A673 (cell line): ENCODE measurements around the gene NKX1-1. TPM values are rescaled to one million over a fixed set of nuclear protein-coding genes. Genes with fewer than 3 reads are reported as not detected.

Experiments used
- Bru-seq: library from RNA; stranded (reverse); fragments of 400-500 nt; gene quantifications from one replicate; lab custom pipeline; 2021; lab: Mats Ljungman, UMichigan
- BruChase-seq, 2 experiments: library from RNA; stranded (reverse); fragments of 400-500 nt; gene quantifications; one replicate each; lab custom pipeline; 2021; lab: Mats Ljungman, UMichigan
- BruUV-seq: library from RNA; stranded (reverse); fragments of 400-500 nt; replicated peaks from 2 replicates; lab custom pipeline; 2021; lab: Mats Ljungman, UMichigan
- CTCF ChIA-PET: fragments of 300-600 bp; sonication (Branson Sonifier 250); formaldehyde crosslinking; loops from one replicate; lab custom pipeline; 2022; ENCODE audit warnings: antibody characterized with exemption; lab: Charles Lee
- POLR2A ChIA-PET: fragments of 300-600 bp; sonication (Branson Sonifier 250); formaldehyde crosslinking; loops from one replicate; lab custom pipeline; 2022; ENCODE audit warnings: antibody characterized with exemption; ENCODE audit not compliant: low non-redundant PET; lab: Charles Lee
- DNase-seq: peaks from one replicate; pipeline ENCODE4 v3.0.0-alpha.2; 2015; ENCODE audit warnings: low spot score
- H3K27ac ChIP-seq: fragments of 200-600 bp; sonication (generic); 2 replicates; pipeline ENCODE4 v1.5.1; 2016; ENCODE audit warnings: mixed run types, low read depth, mild to moderate bottlenecking, mixed read lengths, antibody characterized with exemption, low read length; ENCODE audit not compliant: poor library complexity, severe bottlenecking
- H3K27me3 ChIP-seq: fragments of 200-600 bp; sonication (generic); replicated peaks from 2 replicates; pipeline ENCODE4 v1.6.1; 2017; ENCODE audit warnings: mixed run types, low read depth, mild to moderate bottlenecking, mixed read lengths, antibody characterized with exemption, low read length; ENCODE audit not compliant: insufficient read depth, poor library complexity
- H3K36me3 ChIP-seq: fragments of 200-600 bp; sonication (generic); 2 replicates; pipeline ENCODE4 v1.6.1; 2016; ENCODE audit warnings: mixed run types, mild to moderate bottlenecking, mixed read lengths, antibody characterized with exemption, low read length; ENCODE audit not compliant: insufficient read depth, poor library complexity, severe bottlenecking
- H3K4me1 ChIP-seq: fragments of 200-600 bp; sonication (generic); 2 replicates; pipeline ENCODE4 v1.6.1; 2017; ENCODE audit warnings: mixed run types, mild to moderate bottlenecking, mixed read lengths, antibody characterized with exemption, low read length; ENCODE audit not compliant: insufficient read depth, poor library complexity, severe bottlenecking
- H3K4me3 ChIP-seq: fragments of 200-600 bp; sonication (generic); 2 replicates; pipeline ENCODE4 v1.5.1; 2016; ENCODE audit warnings: low read depth, mixed run types, mild to moderate bottlenecking, mixed read lengths, low read length; ENCODE audit not compliant: poor library complexity, severe bottlenecking
- H3K9me3 ChIP-seq: fragments of 200-600 bp; sonication (generic); 2 replicates; pipeline ENCODE4 v1.6.1; 2016; ENCODE audit warnings: mixed run types, low read depth, mild to moderate bottlenecking, mixed read lengths, antibody characterized with exemption, low read length; ENCODE audit not compliant: poor library complexity, severe bottlenecking
- CTCF ChIP-seq: fragments of 300-800, 200-600 bp; sonication (generic); conservative IDR thresholded peaks from 2 replicates; pipeline ENCODE4 v1.5.1; 2017; ENCODE audit warnings: low read depth, mild to moderate bottlenecking, antibody characterized with exemption, low read length, moderate library complexity, mixed read lengths
- EZH2 ChIP-seq: fragments of 200-600 bp; sonication (generic); IDR thresholded peaks from 2 replicates; pipeline ENCODE4 v1.6.1; 2017; ENCODE audit warnings: borderline replicate concordance, low read depth, mild to moderate bottlenecking, mixed read lengths, antibody characterized with exemption, low read length; ENCODE audit not compliant: poor library complexity, severe bottlenecking
- intact Hi-C: fragments of 100-400 bp; cut with micrococcal nuclease; formaldehyde crosslinking; loops from one replicate; pipeline ENCODE4 v1.10.0; 2022; ENCODE audit not compliant: unreplicated experiment
- long read RNA-seq: library from polyadenylated mRNA; stranded (forward); transcript quantifications from one replicate; pipeline ENCODE4 v2.0.0, GENCODE V29; 2022
- total RNA-seq: library from RNA; stranded (reverse); gene quantifications from 2 replicates; pipeline ENCODE4 v1.2.3, GENCODE V29; 2021

NKX1-1 gene
- total RNA-seq (not detected in 2 replicates), Bru-seq, nascent RNA (not detected), BruChase-seq, experiment 1, labeled RNA remaining after a 2-hour chase (not detected), BruChase-seq, experiment 2, labeled RNA remaining after a 6-hour chase (not detected)
- long read RNA-seq: 0 reads

DNA sequence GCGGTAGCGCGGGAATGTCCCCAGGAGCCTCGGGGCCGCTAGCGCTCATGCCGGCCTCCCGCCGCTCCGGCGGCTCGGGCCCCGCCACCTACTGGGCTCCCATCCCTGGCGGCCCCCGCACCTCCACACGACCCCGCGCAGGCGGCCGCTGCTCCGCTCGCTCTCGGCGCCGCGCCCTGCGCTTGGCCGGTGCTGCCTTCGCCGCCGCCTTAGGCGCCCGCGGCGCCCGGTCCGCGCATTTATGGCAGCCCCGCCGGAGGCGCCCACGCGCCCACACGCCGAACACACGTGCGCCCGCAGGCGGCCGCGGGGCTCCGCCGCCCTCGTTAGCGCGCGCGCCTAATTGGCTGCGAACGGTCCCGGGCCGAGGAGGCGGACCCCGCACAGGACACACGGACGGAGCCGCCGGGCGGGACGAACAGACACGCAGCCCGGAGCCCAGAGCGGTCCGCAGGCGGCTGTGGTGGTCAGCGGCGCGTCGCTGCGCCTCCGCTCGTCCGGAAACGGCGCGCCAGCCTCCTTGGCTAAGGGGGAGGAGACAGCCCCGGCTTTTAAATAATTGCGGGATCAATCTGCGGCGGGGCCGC, at the start of gene NKX1-1:
Gene NKX1-1 (minus strand): TSS at position 49 of the 587 bp plus-strand sequence. CDS start 0 bp downstream, at position 49.
- ChIA-PET CTCF (no interaction called here), POLR2A (no interaction called here)

DNA sequence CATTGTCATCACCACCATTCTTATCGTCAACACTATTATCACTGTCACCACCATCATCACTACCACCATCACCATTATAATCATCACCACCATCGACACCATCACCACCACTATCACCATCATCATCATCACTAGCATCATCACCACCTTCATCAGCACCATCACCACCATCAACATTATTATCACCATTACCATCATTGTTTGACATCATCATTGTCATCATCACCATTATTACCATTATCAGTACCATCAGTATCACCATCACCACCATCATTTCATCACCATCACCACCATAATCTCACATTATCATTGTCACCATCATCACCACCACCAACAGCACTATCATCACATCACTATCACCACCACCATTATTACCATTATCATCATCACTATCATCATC, 47.5 kb upstream of the NKX1-1 start:
- H3K4me3 ChIP-seq: no peak overlapping the region
- H3K27me3 ChIP-seq: peaks cover 31% of the 10 kb centered on the region
- no TSS peak for BruUV-seq
- DNase-seq: no peak
- TF ChIP-seq CTCF (no peak), EZH2 (no peak)
- intact Hi-C loops: no loop called here
- H3K4me1 ChIP-seq: no peaks in the 10 kb centered on the region
- H3K36me3 ChIP-seq: no peaks in the 10 kb centered on the region
- CTCF ChIA-PET: no interaction called here
- POLR2A ChIA-PET: no interaction called here
- H3K27ac ChIP-seq: no peak overlapping the region
- H3K9me3 ChIP-seq: no peaks in the 10 kb centered on the region

More for the DNA sequence above, at the start of gene NKX1-1:
- DNase-seq: no peak
- no peaks in the 10 kb centered on the region for H3K4me1 ChIP-seq
- no peaks in the 10 kb centered on the region for H3K9me3 ChIP-seq
- H3K27ac ChIP-seq: no peak within 1 kb of the TSS
- no peaks in the 10 kb centered on the region for H3K36me3 ChIP-seq
- BruUV-seq: no TSS peak
- no peak within 1 kb of the TSS for H3K4me3 ChIP-seq
- TF ChIP-seq EZH2 (peak; percentile 39), CTCF (no peak)
- peaks cover 99% of the 10 kb centered on the region for H3K27me3 ChIP-seq
- intact Hi-C loops: no loop called here

DNA sequence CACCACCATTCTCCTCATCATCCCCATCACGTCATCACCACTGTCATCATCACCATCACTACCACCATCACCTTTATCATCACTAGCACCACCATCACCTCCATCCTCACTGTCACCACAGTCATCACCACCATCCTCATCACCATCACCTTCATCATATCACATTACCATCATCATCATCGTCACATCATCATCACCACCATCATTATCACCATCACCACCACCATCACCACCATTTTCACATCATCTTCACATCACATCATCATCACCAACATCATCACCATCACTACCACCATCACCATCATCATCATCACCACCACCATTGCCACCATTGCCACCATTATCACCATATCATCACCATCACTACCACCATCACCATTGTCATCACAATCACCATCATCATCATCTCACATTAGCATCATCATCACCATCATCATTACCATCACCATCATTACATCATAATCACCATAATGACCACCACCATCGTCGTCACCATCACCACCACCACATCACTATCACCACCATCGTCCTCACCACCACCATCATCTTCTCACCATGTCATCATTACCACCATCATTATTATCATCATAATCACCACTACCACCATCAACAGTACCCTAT, 46.3 kb upstream of the NKX1-1 start:
- H3K4me3 ChIP-seq: no peak overlapping the region
- ChIA-PET CTCF (no interaction called here), POLR2A (no interaction called here)
- no peaks in the 10 kb centered on the region for H3K36me3 ChIP-seq
- no TSS peak for BruUV-seq
- TF ChIP-seq EZH2 (no peak), CTCF (no peak)
- no peak for DNase-seq
- H3K4me1 ChIP-seq: no peaks in the 10 kb centered on the region
- H3K9me3 ChIP-seq: no peaks in the 10 kb centered on the region
- intact Hi-C loops: no loop called here
- peaks cover 19% of the 10 kb centered on the region for H3K27me3 ChIP-seq
- no peak overlapping the region for H3K27ac ChIP-seq
